Vagina (tissue), 2 donors: ENCODE results near the gene MAP6D1.

Experiments
- POLR2A ChIP-seq, 2 donors: fragments of 450-650 bp; IDR thresholded peaks; one replicate each; pipeline ENCODE4 v1.6.1; 2017; ENCODE audit warnings: antibody characterized with exemption in 2 of 2, mild to moderate bottlenecking in 2 of 2, moderate library complexity in 2 of 2
- TF ChIP-seq, protein P1 (sequence below), 3 experiments: fragments of 450-650 bp in 2 of 3; fragments of 200-600 bp in 1 of 3; sonication (generic) in 1 of 3; IDR thresholded peaks; one replicate each; pipeline ENCODE4 v1.5.1; 2017 to 2019; ENCODE audit warnings: antibody characterized with exemption in 3 of 3, mild to moderate bottlenecking in 2 of 3, moderate library complexity in 2 of 3

DNA sequence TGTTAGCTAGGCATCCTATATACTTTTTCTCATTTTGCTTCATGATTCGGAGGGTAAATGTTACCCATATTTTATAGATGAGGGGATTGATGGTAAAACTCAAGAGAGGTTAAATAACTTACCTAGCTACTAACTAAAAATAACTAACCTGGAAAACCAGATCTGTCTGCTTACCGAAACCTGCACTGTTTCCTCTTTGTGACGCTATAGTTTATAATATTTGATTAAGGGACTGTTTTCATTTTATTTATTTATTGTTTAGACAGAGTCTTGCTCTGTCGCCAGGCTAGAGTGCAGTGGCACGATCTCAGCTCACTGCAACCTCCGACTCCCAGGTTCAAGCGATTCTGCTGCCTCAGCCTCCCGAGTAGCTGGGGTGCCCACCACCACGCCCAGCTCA is 55.9 kb downstream of the MAP6D1 start:
- no peak for TF ChIP-seq POLR2A (IDR thresholded peaks at IDR 0.05)
- TF ChIP-seq, protein P1, sequence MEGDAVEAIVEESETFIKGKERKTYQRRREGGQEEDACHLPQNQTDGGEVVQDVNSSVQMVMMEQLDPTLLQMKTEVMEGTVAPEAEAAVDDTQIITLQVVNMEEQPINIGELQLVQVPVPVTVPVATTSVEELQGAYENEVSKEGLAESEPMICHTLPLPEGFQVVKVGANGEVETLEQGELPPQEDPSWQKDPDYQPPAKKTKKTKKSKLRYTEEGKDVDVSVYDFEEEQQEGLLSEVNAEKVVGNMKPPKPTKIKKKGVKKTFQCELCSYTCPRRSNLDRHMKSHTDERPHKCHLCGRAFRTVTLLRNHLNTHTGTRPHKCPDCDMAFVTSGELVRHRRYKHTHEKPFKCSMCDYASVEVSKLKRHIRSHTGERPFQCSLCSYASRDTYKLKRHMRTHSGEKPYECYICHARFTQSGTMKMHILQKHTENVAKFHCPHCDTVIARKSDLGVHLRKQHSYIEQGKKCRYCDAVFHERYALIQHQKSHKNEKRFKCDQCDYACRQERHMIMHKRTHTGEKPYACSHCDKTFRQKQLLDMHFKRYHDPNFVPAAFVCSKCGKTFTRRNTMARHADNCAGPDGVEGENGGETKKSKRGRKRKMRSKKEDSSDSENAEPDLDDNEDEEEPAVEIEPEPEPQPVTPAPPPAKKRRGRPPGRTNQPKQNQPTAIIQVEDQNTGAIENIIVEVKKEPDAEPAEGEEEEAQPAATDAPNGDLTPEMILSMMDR (IDR thresholded peaks at IDR 0.05) = no peak
